Prostate gland (tissue), 2 donors: ENCODE data around the gene PEX6.

Experiments used
- POLR2A ChIP-seq: fragments of 450-650 bp; IDR thresholded peaks from one replicate; pipeline ENCODE4 v1.6.1; 2016; ENCODE audit warnings: antibody characterized with exemption, mild to moderate bottlenecking
- POLR2AphosphoS5 ChIP-seq: sonication (generic); formaldehyde crosslinking; IDR thresholded peaks from one replicate; pipeline ENCODE4 v1.6.1; 2017; ENCODE audit warnings: antibody characterized with exemption
- TF ChIP-seq, protein P1 (sequence below), 4 experiments: fragments of 200-600 bp in 2 of 4; fragments of 450-650 bp in 2 of 4; sonication (generic) in 2 of 4; IDR thresholded peaks; 1 replicate in 3 of 4; 2 replicates in 1 of 4; pipeline ENCODE4 v1.5.1; 2016 to 2019; ENCODE audit warnings: antibody characterized with exemption in 4 of 4, mild to moderate bottlenecking in 2 of 4, moderate library complexity in 2 of 4

DNA sequence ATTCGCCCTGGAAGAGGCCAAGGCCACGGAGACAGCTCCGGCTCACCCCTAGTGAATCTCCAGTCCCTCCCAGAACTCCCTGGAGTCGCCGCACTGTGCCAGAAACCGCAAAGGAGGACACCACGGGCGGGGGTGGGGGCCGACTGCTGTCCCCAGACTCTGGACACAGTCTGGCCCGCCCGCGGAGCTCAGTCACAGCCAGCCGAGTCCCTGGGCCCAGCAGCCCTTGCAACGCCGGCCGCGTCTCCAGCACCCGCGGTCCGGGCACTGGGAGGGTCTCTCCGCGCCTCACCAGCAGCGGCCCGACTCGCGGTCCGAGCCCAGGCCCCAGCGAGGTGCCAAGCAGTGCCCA is 518 bp downstream of the PEX6 start:
- TF ChIP-seq, protein P1, sequence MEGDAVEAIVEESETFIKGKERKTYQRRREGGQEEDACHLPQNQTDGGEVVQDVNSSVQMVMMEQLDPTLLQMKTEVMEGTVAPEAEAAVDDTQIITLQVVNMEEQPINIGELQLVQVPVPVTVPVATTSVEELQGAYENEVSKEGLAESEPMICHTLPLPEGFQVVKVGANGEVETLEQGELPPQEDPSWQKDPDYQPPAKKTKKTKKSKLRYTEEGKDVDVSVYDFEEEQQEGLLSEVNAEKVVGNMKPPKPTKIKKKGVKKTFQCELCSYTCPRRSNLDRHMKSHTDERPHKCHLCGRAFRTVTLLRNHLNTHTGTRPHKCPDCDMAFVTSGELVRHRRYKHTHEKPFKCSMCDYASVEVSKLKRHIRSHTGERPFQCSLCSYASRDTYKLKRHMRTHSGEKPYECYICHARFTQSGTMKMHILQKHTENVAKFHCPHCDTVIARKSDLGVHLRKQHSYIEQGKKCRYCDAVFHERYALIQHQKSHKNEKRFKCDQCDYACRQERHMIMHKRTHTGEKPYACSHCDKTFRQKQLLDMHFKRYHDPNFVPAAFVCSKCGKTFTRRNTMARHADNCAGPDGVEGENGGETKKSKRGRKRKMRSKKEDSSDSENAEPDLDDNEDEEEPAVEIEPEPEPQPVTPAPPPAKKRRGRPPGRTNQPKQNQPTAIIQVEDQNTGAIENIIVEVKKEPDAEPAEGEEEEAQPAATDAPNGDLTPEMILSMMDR (IDR thresholded peaks at IDR 0.05) = no peak
- TF ChIP-seq POLR2A (no peak), POLR2AphosphoS5 (no peak)
